H9 (cell line): ENCODE results near the gene DERA. TPM values are rescaled to one million over a fixed set of nuclear protein-coding genes. Genes with fewer than 3 reads are reported as not detected.

Experiments used
- DNase-seq: peaks from one replicate; pipeline ENCODE4 v3.0.0-alpha.2; 2017
- H2AFZ ChIP-seq: one replicate; pipeline ENCODE4 v1.6.1; 2013; ENCODE audit warnings: mild to moderate bottlenecking, low read length, control low read depth, moderate library complexity
- H2AK5ac ChIP-seq: 2 replicates; pipeline ENCODE4 v1.6.1; 2013; ENCODE audit warnings: low read length, control low read depth, mixed read lengths; ENCODE audit not compliant: insufficient read length
- H2BK120ac ChIP-seq: one replicate; pipeline ENCODE4 v1.6.1; 2013; ENCODE audit warnings: low read depth, mild to moderate bottlenecking, low read length, control low read depth, inconsistent platforms; ENCODE audit not compliant: poor library complexity, severe bottlenecking
- H2BK12ac ChIP-seq: 2 replicates; pipeline ENCODE4 v1.6.1; 2013; ENCODE audit warnings: low read length, control low read depth, mixed read lengths, low read depth; ENCODE audit not compliant: insufficient read length
- H2BK15ac ChIP-seq: 2 replicates; pipeline ENCODE4 v1.6.1; 2013; ENCODE audit warnings: low read depth, low read length, control low read depth
- H2BK20ac ChIP-seq: one replicate; pipeline ENCODE4 v1.6.1; 2013; ENCODE audit warnings: low read depth, mild to moderate bottlenecking, low read length, control low read depth, inconsistent platforms; ENCODE audit not compliant: poor library complexity, severe bottlenecking
- H2BK5ac ChIP-seq: 2 replicates; pipeline ENCODE4 v1.6.1; 2013; ENCODE audit warnings: low read length, control low read depth, mixed read lengths; ENCODE audit not compliant: insufficient read length
- H3K14ac ChIP-seq: 2 replicates; pipeline ENCODE4 v1.6.1; 2013; ENCODE audit warnings: low read length, control low read depth; ENCODE audit not compliant: insufficient read depth
- H3K18ac ChIP-seq: 2 replicates; pipeline ENCODE4 v1.6.1; 2013; ENCODE audit warnings: low read depth, mild to moderate bottlenecking, mixed read lengths, low read length, control low read depth; ENCODE audit not compliant: insufficient read length
- H3K23ac ChIP-seq: 2 replicates; pipeline ENCODE4 v1.6.1; 2013; ENCODE audit warnings: low read length, control low read depth, mixed read lengths, low read depth; ENCODE audit not compliant: insufficient read length
- H3K23me2 ChIP-seq: 2 replicates; pipeline ENCODE4 v1.6.1; 2013; ENCODE audit warnings: low read depth, mild to moderate bottlenecking, mixed read lengths, low read length, control low read depth; ENCODE audit not compliant: insufficient read length, poor library complexity, severe bottlenecking
- H3K27ac ChIP-seq: 2 replicates; pipeline ENCODE4 v1.5.1; 2013; ENCODE audit warnings: low read length, control low read depth, mixed read lengths, low read depth; ENCODE audit not compliant: insufficient read length
- H3K27me3 ChIP-seq: 2 replicates; pipeline ENCODE4 v1.6.1; 2013; ENCODE audit warnings: low read length, control low read depth, inconsistent platforms; ENCODE audit not compliant: insufficient read depth
- H3K4ac ChIP-seq: 2 replicates; pipeline ENCODE4 v1.6.1; 2013; ENCODE audit warnings: low read depth, mild to moderate bottlenecking, control low read depth, inconsistent platforms, low read length, moderate library complexity
- H3K4me1 ChIP-seq: 2 replicates; pipeline ENCODE4 v1.6.1; 2013; ENCODE audit warnings: low read length, control low read depth, inconsistent platforms; ENCODE audit not compliant: insufficient read depth
- H3K4me2 ChIP-seq: 2 replicates; pipeline ENCODE4 v1.6.1; 2013; ENCODE audit warnings: low read length, control low read depth, mixed read lengths; ENCODE audit not compliant: insufficient read length, insufficient read depth
- H3K56ac ChIP-seq: 2 replicates; pipeline ENCODE4 v1.6.1; 2013; ENCODE audit warnings: low read depth, mild to moderate bottlenecking, mixed read lengths, low read length, control low read depth; ENCODE audit not compliant: insufficient read length
- H3K79me1 ChIP-seq: 2 replicates; pipeline ENCODE4 v1.6.1; 2013; ENCODE audit warnings: low read depth, mild to moderate bottlenecking, moderate library complexity, low read length, control low read depth, inconsistent platforms; ENCODE audit not compliant: insufficient read depth, poor library complexity, severe bottlenecking
- H3K79me2 ChIP-seq: 2 replicates; pipeline ENCODE4 v1.6.1; 2013; ENCODE audit warnings: low read length, control low read depth, inconsistent platforms; ENCODE audit not compliant: insufficient read depth
- H3K9ac ChIP-seq: 2 replicates; pipeline ENCODE4 v1.6.1; 2013; ENCODE audit warnings: low read length, control low read depth, mixed read lengths; ENCODE audit not compliant: insufficient read length; ENCODE audit errors: extremely low read depth
- H3K9me3 ChIP-seq: one replicate; pipeline ENCODE4 v1.6.1; 2013; ENCODE audit warnings: low read depth, low read length, inconsistent platforms; ENCODE audit not compliant: control insufficient read depth
- H3T11ph ChIP-seq: one replicate; pipeline ENCODE4 v1.6.1; 2013; ENCODE audit warnings: mild to moderate bottlenecking, low read length, control low read depth, inconsistent platforms
- H4K20me1 ChIP-seq: one replicate; pipeline ENCODE4 v1.6.1; 2013; ENCODE audit not compliant: control insufficient read depth, insufficient read length, insufficient read depth
- H4K5ac ChIP-seq: 2 replicates; pipeline ENCODE4 v1.6.1; 2013; ENCODE audit warnings: low read depth, mild to moderate bottlenecking, mixed read lengths, low read length, control low read depth; ENCODE audit not compliant: insufficient read length
- H4K8ac ChIP-seq: replicated peaks from 2 replicates; pipeline ENCODE4 v1.6.1; 2013; ENCODE audit warnings: low read length, control low read depth, mixed read lengths, low read depth; ENCODE audit not compliant: insufficient read length
- H4K91ac ChIP-seq: 2 replicates; pipeline ENCODE4 v1.6.1; 2013; ENCODE audit warnings: low read depth, mild to moderate bottlenecking, moderate library complexity, mixed read lengths, low read length, control low read depth; ENCODE audit not compliant: insufficient read length
- H3K27ac Mint-ChIP-seq, 3 experiments: 2 replicates in 2 of 3; 3 replicates in 1 of 3; pipeline ENCODE4 v1.8.0; 2020 to 2021; ENCODE audit warnings: mixed read lengths in 3 of 3, mild to moderate bottlenecking in 1 of 3, moderate library complexity in 1 of 3
- H3K27me3 Mint-ChIP-seq: 2 replicates; pipeline ENCODE4 v1.8.0; 2021; ENCODE audit warnings: low read depth, mild to moderate bottlenecking, moderate library complexity, mixed read lengths
- H3K36me3 Mint-ChIP-seq, 3 experiments: 2 replicates in 2 of 3; 3 replicates in 1 of 3; pipeline ENCODE4 v1.8.0; 2020 to 2021; ENCODE audit warnings: low read depth in 3 of 3, mixed read lengths in 3 of 3; ENCODE audit not compliant: insufficient read depth in 1 of 3
- H3K4me1 Mint-ChIP-seq, 2 experiments: 2 replicates each; pipeline ENCODE4 v1.8.0; 2020; ENCODE audit warnings: mixed read lengths in 2 of 2
- H3K4me3 Mint-ChIP-seq, 2 experiments: 2 replicates in 1 of 2; 3 replicates in 1 of 2; pipeline ENCODE4 v1.8.0; 2020 to 2021; ENCODE audit warnings: mild to moderate bottlenecking in 2 of 2, mixed read lengths in 2 of 2, moderate library complexity in 1 of 2
- H3K9me3 Mint-ChIP-seq, 2 experiments: 2 replicates in 1 of 2; 3 replicates in 1 of 2; pipeline ENCODE4 v1.8.0; 2020; ENCODE audit warnings: mild to moderate bottlenecking in 2 of 2, mixed read lengths in 2 of 2, moderate library complexity in 1 of 2
- WGBS: extraction: QIAGEN DNeasy Blood & Tissue Kit; methylation state at CpG from one replicate; pipeline ENCODE4 v1.1.7; 2013; ENCODE audit warnings: missing lambda C conversion rate, low lambda C conversion rate, mixed read lengths; ENCODE audit not compliant: insufficient read length; ENCODE audit errors: extremely low coverage; 5-methylcytosine and 5-hydroxymethylcytosine counted together
- total RNA-seq: library from RNA; stranded (reverse); gene quantifications from 2 replicates; pipeline ENCODE4 v1.2.1, GENCODE V29; 2021
- TF ChIP-seq, protein P1 (sequence below): fragments of 200-600 bp; sonication (generic); conservative IDR thresholded peaks from 3 replicates; pipeline ENCODE4 v1.8.0; 2021; ENCODE audit warnings: antibody characterized with exemption, mild to moderate bottlenecking

The DERA gene
- total RNA-seq, 1 experiment from 2014 or later: 20.9 TPM

GRCh38 chr12:15919418-15919817 lies 8.3 kb downstream of the DERA start:
- no peak overlapping the region for H3K27ac ChIP-seq

More at GRCh38 chr12:15919418-15919817, 8.3 kb downstream of the DERA start:
- H3K27ac Mint-ChIP-seq: no peak overlapping the region
- Histone ChIP-seq H4K20me1 (no peaks in the 10 kb centered on the region), H3K9ac (no peak overlapping the region), H3K4ac (no peak overlapping the region), H3K4me1 (no peaks in the 10 kb centered on the region), H3K56ac (no peak overlapping the region), H2BK12ac (no peak overlapping the region), H3K9me3 (no peaks in the 10 kb centered on the region), H2BK5ac (no peak overlapping the region), H3K79me1 (no peaks in the 10 kb centered on the region), H3K18ac (no peak overlapping the region), H3K23ac (no peak overlapping the region), H3T11ph (no peak overlapping the region), H2AK5ac (no peak overlapping the region), H3K4me2 (no peak overlapping the region), H2BK15ac (no peak overlapping the region), H2AFZ (no peak overlapping the region), H3K79me2 (no peaks in the 10 kb centered on the region; the same call in 1 of the 2 replicates), H2BK120ac (no peak overlapping the region), H3K23me2 (no peaks in the 10 kb centered on the region), H3K14ac (no peak overlapping the region), H4K91ac (no peak overlapping the region), H2BK20ac (no peak overlapping the region), H4K8ac (no peak overlapping the region), H4K5ac (no peak overlapping the region), H3K27me3 (no peaks in the 10 kb centered on the region)
- no peak overlapping the region for H3K4me3 Mint-ChIP-seq
- DNase-seq: no peak
- TF ChIP-seq, protein P1, sequence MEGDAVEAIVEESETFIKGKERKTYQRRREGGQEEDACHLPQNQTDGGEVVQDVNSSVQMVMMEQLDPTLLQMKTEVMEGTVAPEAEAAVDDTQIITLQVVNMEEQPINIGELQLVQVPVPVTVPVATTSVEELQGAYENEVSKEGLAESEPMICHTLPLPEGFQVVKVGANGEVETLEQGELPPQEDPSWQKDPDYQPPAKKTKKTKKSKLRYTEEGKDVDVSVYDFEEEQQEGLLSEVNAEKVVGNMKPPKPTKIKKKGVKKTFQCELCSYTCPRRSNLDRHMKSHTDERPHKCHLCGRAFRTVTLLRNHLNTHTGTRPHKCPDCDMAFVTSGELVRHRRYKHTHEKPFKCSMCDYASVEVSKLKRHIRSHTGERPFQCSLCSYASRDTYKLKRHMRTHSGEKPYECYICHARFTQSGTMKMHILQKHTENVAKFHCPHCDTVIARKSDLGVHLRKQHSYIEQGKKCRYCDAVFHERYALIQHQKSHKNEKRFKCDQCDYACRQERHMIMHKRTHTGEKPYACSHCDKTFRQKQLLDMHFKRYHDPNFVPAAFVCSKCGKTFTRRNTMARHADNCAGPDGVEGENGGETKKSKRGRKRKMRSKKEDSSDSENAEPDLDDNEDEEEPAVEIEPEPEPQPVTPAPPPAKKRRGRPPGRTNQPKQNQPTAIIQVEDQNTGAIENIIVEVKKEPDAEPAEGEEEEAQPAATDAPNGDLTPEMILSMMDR: no peak
- no peaks in the 10 kb centered on the region for H3K27me3 Mint-ChIP-seq
- H3K36me3 Mint-ChIP-seq: no peaks in the 10 kb centered on the region; a peak in 1 of 7 replicates
- H3K9me3 Mint-ChIP-seq: no peaks in the 10 kb centered on the region
- peaks cover 26 to 40% of the 10 kb centered on the region in 2 experiments for H3K4me1 Mint-ChIP-seq
- no CpG with 5 or more reads among the region's 2 CpGs for WGBS
